Suprapubic skin (tissue), 4 donors: Measurements from ENCODE around the gene BNC2.

Experiments used
- CTCF ChIP-seq, 2 donors: fragments of 200-600 bp in 1 of 2; fragments of 450-650 bp in 1 of 2; sonication (generic) in 1 of 2; IDR thresholded peaks; one replicate each; pipeline ENCODE4 v1.5.1; 2016 to 2019; ENCODE audit warnings: antibody characterized with exemption in 2 of 2, mild to moderate bottlenecking in 1 of 2, moderate library complexity in 1 of 2
- EP300 ChIP-seq: sonication (generic); formaldehyde crosslinking; IDR thresholded peaks from one replicate; pipeline ENCODE4 v1.6.1; 2017; ENCODE audit warnings: antibody characterized with exemption
- POLR2A ChIP-seq, 2 donors: fragments of 450-650 bp; IDR thresholded peaks; one replicate each; pipeline ENCODE4 v1.6.1; 2017; ENCODE audit warnings: antibody characterized with exemption in 2 of 2, mild to moderate bottlenecking in 2 of 2, moderate library complexity in 2 of 2
- POLR2AphosphoS5 ChIP-seq, 3 donors: sonication (generic); formaldehyde crosslinking; IDR thresholded peaks; one replicate each; pipeline ENCODE4 v1.6.1; 2017; ENCODE audit warnings: antibody characterized with exemption in 3 of 3

DNA sequence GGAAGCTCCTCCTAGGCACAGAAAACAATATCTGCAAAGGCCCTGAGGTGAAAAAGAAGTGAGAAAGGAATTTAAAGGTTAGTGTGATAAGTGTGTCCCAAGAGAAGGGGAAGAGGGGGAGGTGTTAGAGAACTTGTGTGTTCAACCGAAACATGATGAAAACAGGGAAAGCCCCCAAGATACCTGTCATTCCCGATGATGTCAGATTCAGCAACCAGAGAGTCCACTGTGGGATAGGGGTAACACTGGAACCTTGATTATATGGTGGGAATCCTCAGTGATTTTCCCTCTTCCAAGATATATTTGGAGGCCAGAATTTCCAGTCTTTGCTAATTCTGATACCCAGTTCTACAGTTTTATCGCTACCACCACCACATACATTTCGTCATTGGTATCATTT lies 15.5 kb upstream of the BNC2 start:
- TF ChIP-seq CTCF (IDR thresholded peaks at IDR 0.05) = no peak
- no peak for TF ChIP-seq POLR2AphosphoS5 (IDR thresholded peaks at IDR 0.05)
- TF ChIP-seq EP300 = no peak
- TF ChIP-seq POLR2A (IDR thresholded peaks at IDR 0.05) = no peak
